GM23248 (cell line): ENCODE results near the gene BAIAP2L2.
"Not testable (repeated sequence)": the region's sequence is repeated elsewhere in the genome, so short reads cannot be mapped to it uniquely, and the experiment has no call there.

Source experiments
- EZH2 ChIP-seq: fragments of 200-600 bp; sonication (generic); IDR thresholded peaks from 2 replicates; pipeline ENCODE4 v1.6.1; 2018; ENCODE audit warnings: antibody characterized with exemption, mild to moderate bottlenecking; ENCODE audit not compliant: insufficient read depth, poor library complexity, severe bottlenecking
- EZH2phosphoT487 ChIP-seq: fragments of 200-600 bp; sonication (generic); IDR thresholded peaks from 2 replicates; pipeline ENCODE4 v1.6.1; 2018; ENCODE audit warnings: antibody characterized with exemption, moderate library complexity, mild to moderate bottlenecking, low read depth; ENCODE audit not compliant: insufficient read depth

- TF ChIP-seq EZH2, EZH2phosphoT487: not testable (repeated sequence)
These were observed 44.1 kb upstream of the BAIAP2L2 start for GRCh38 chr22:38154563-38154915.
